A549 (cell line): ENCODE data around the gene GIMAP8.

Source experiments
- CTCF ChIP-seq: fragments of >200 bp; sonication (Bioruptor Twin); formaldehyde crosslinking; IDR thresholded peaks from 3 replicates; pipeline ENCODE4 v1.5.1; 2016
- E2F6 ChIP-seq: IDR thresholded peaks from 2 replicates; pipeline ENCODE4 v1.6.1; 2012; ENCODE audit warnings: low read depth, borderline replicate concordance
- EP300 ChIP-seq, 2 experiments: fragments of >200 bp; sonication (Bioruptor Twin); formaldehyde crosslinking; IDR thresholded peaks; 2 replicates in 1 of 2; 3 replicates in 1 of 2; pipeline ENCODE4 v1.6.1; 2016 to 2017
- GATA3 ChIP-seq: IDR thresholded peaks from 2 replicates; pipeline ENCODE4 v1.6.1; 2012; ENCODE audit warnings: borderline replicate concordance
- MAX ChIP-seq: IDR thresholded peaks from 2 replicates; pipeline ENCODE4 v1.6.1; 2012
- MAZ ChIP-seq: fragments of 150-350 bp; IDR thresholded peaks from 2 replicates; pipeline ENCODE4 v1.6.1; 2014; ENCODE audit warnings: antibody characterized with exemption, low read depth, low read length, borderline replicate concordance
- POLR2A ChIP-seq: IDR thresholded peaks from 2 replicates; pipeline ENCODE4 v1.6.1; 2012; ENCODE audit warnings: mild to moderate bottlenecking, low read length
- RAD21 ChIP-seq, 2 experiments: fragments of >200 bp in 1 of 2; sonication (Bioruptor Twin) in 1 of 2; formaldehyde crosslinking in 1 of 2; IDR thresholded peaks in 1 of 2; conservative IDR thresholded peaks in 1 of 2; 2 replicates in 1 of 2; 3 replicates in 1 of 2; pipeline ENCODE4 v1.6.1; 2012 to 2018; ENCODE audit warnings: inconsistent platforms in 1 of 2
- RFX5 ChIP-seq: fragments of 450-650 bp; IDR thresholded peaks from 2 replicates; pipeline ENCODE4 v1.7.1; 2014; ENCODE audit warnings: antibody characterized with exemption, mild to moderate bottlenecking, moderate library complexity
- RNF2 ChIP-seq: fragments of 200-600 bp; sonication (generic); IDR thresholded peaks from 2 replicates; pipeline ENCODE4 v1.6.1; 2016; ENCODE audit warnings: low read depth, mild to moderate bottlenecking, antibody characterized with exemption, moderate library complexity, borderline replicate concordance
- SMC3 ChIP-seq: fragments of >200 bp; sonication (Bioruptor Twin); formaldehyde crosslinking; IDR thresholded peaks from 3 replicates; pipeline ENCODE4 v1.6.1; 2018; ENCODE audit warnings: inconsistent platforms
- SREBF2 ChIP-seq: fragments of 450-650 bp; IDR thresholded peaks from 2 replicates; pipeline ENCODE4 v1.6.1; 2014; ENCODE audit warnings: mild to moderate bottlenecking, moderate library complexity
- ZFP36 ChIP-seq: fragments of 450-650 bp; IDR thresholded peaks from 2 replicates; pipeline ENCODE4 v1.6.1; 2014; ENCODE audit warnings: borderline replicate concordance; ENCODE audit not compliant: partially characterized antibody

GRCh38 chr7:150408393-150409299 is 41.8 kb upstream of the GIMAP8 start:
- TF ChIP-seq POLR2A, result no peak
- TF ChIP-seq CTCF, result no peak
- TF ChIP-seq MAX, result no peak
- no peak for TF ChIP-seq SREBF2
- TF ChIP-seq EP300 (IDR thresholded peaks at IDR 0.05), result no peak
- TF ChIP-seq SMC3, result no peak
- no peak for TF ChIP-seq GATA3
- TF ChIP-seq RNF2, result no peak
- TF ChIP-seq RAD21 (conservative IDR thresholded peaks at IDR 0.05 in 1 of 2, IDR thresholded peaks at IDR 0.05 in 1 of 2), result no peak
- no peak for TF ChIP-seq RFX5
- TF ChIP-seq E2F6, result no peak
- no peak for TF ChIP-seq MAZ
- TF ChIP-seq ZFP36, result no peak
